DMS114 treated with DMSO at 0.1 percent for 48 hours (cell line): Measurements from ENCODE around the gene SEPTIN8.

Experiments
- DNase-seq: peaks from one replicate; lab custom pipeline; 2025; ENCODE audit not compliant: unreplicated experiment; lab: John Stamatoyannopoulos, UW

Gene SEPTIN8

GRCh38 chr5:132708645-132709044, 68.4 kb downstream of the SEPTIN8 start:
- DNase-seq, result no peak

- no peak for DNase-seq
Observed at GRCh38 chr5:132704875-132705274, 72.2 kb downstream of the SEPTIN8 start.
